ENCODE measurements around the gene SSBP4.

Gene SSBP4

DNA sequence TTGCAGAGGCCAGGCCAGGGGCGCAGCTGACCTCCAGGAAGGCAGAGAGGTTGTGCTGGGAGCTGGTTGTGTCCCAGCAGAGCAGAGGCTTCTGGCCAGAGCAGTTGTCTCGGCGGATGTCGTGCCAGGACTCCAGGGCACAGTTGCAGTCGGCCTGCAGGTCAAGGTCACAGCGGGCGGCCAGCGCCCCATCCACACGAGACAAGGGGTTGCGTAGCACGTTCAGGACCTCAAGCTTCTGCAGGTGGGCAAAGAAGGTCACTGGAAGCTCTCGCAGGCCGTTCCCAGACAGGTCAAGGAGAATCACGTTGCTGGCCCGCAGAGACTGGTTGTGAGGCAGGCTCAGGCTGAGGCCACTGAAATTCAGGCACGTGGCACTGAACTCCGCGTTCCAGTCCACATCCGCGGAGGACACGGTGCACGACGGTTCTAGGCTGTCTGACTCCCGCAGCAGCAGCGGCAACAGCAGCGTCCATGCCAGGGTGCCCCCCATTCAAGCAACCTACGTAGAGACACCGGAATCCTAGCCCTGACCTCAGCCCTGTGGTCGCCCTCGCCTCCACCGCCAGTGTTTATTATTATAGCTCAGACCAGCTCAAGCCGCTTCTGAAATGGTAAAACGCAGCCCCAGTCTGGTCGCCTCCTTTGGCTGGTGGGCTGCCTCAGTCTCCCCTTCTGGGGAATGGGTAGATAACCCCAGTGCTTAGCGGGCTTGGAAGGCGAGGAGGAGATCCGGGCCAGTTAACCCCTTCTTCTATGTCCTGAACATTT lies 22.5 kb upstream of the SSBP4 start:
- TF ChIP-seq ZBTB7A (IDR thresholded peaks at IDR 0.05; ENCODE audit: low read depth) = no peak
- no peak for TF ChIP-seq EGR1 (IDR thresholded peaks at IDR 0.05)
- no peak for TF ChIP-seq EP300 (IDR thresholded peaks at IDR 0.05; ENCODE audit: borderline replicate concordance)
- TF ChIP-seq REST (IDR thresholded peaks at IDR 0.05; ENCODE audit: low read depth) = no peak
- TF ChIP-seq FOXM1 (IDR thresholded peaks at IDR 0.05; ENCODE audit: borderline replicate concordance, low read depth) = no peak
- TF ChIP-seq, protein P1, sequence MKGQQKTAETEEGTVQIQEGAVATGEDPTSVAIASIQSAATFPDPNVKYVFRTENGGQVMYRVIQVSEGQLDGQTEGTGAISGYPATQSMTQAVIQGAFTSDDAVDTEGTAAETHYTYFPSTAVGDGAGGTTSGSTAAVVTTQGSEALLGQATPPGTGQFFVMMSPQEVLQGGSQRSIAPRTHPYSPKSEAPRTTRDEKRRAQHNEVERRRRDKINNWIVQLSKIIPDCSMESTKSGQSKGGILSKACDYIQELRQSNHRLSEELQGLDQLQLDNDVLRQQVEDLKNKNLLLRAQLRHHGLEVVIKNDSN (IDR thresholded peaks at IDR 0.05) = no peak
- no peak for TF ChIP-seq CREB1 (IDR thresholded peaks at IDR 0.05; ENCODE audit: low read depth)
- TF ChIP-seq CEBPB (IDR thresholded peaks at IDR 0.05) = no peak
- TF ChIP-seq, protein P2, sequence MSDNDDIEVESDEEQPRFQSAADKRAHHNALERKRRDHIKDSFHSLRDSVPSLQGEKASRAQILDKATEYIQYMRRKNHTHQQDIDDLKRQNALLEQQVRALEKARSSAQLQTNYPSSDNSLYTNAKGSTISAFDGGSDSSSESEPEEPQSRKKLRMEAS (IDR thresholded peaks at IDR 0.05) = no peak
- TF ChIP-seq YY1 (IDR thresholded peaks at IDR 0.05; ENCODE audit: low read depth) = no peak
- no peak for TF ChIP-seq TAF1 (IDR thresholded peaks at IDR 0.05; ENCODE audit: low read depth)
- TF ChIP-seq TCF12 (IDR thresholded peaks at IDR 0.05; ENCODE audit: low read depth) = no peak
- TF ChIP-seq TEAD4 (IDR thresholded peaks at IDR 0.05) = no peak
- TF ChIP-seq RAD21 (IDR thresholded peaks at IDR 0.05; ENCODE audit: low read depth) = no peak
- TF ChIP-seq NFIC (IDR thresholded peaks at IDR 0.05) = no peak

DNA sequence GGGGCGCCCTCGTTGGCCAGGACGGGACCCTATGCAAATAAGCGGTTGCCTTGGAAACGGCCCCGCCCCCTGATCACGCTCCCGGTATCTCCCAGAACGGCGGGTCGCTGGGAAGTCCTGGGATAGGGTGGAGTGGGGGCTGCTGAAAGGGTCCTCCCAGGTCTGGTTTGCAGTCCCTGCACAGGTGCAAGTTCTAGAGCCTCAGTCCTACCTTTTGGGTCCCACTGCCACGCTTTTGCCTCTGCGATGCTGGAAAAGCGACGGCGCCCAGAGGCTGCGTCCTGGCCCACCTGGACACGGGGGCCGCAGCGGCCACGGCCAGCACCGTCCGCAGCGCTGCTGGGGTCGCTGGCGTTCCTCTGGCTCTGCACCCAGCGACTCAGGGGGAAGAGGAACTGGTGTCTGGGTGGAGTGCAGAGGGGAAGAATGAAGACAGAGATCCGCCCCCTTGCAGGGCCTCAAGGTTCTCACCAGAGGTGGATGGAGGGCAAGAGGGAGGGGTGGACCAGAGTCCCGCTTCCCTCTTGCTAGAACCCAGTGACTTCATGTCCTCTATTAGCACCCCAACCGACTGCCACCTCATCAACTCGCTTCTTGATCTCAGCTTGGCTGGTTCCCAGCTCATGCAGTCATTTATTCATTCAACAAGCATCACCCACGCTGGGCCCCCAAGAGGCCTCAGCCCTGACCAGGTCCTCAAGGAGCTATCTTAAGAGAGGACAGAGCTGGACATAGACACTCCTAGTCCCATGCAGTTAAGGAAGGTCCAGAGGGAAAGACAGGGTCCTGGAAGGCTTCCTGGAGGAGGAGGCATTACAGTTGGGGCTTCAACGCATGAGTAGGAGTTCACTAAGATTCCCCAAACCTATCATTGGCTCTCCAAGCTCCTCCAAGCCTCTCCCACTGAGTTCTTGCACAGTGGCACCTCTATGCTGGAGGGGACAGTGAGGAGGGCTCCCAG lies 21.7 kb upstream of the SSBP4 start, which contains the start of gene LRRC25:
Gene LRRC25 (minus strand): TSS at position 381 of the 961 bp plus-strand sequence. CDS start 659 bp downstream, outside the sequence.
- TF ChIP-seq CREB1 (IDR thresholded peaks at IDR 0.05; ENCODE audit: low read depth) = no peak
- 0 out of 2 replicates have a peak, but pooled peaks have one; percentile 67 for TF ChIP-seq ZBTB7A (IDR thresholded peaks at IDR 0.05; ENCODE audit: low read depth)
- TF ChIP-seq NFIC (IDR thresholded peaks at IDR 0.05) = no peak
- no peak for TF ChIP-seq FOXM1 (IDR thresholded peaks at IDR 0.05; ENCODE audit: borderline replicate concordance, low read depth)
- TF ChIP-seq RAD21 (IDR thresholded peaks at IDR 0.05; ENCODE audit: low read depth) = no peak

- TF ChIP-seq TEAD4 (IDR thresholded peaks at IDR 0.05) (peak; percentile 54; the same call in 1 of the 2 replicates), NFIC (IDR thresholded peaks at IDR 0.05) (peak; percentile 66), YY1 (IDR thresholded peaks at IDR 0.05; ENCODE audit: low read depth) (no peak)
Observed at GRCh38 chr19:18399008-18399407, 20.2 kb upstream of the SSBP4 start.

DNA sequence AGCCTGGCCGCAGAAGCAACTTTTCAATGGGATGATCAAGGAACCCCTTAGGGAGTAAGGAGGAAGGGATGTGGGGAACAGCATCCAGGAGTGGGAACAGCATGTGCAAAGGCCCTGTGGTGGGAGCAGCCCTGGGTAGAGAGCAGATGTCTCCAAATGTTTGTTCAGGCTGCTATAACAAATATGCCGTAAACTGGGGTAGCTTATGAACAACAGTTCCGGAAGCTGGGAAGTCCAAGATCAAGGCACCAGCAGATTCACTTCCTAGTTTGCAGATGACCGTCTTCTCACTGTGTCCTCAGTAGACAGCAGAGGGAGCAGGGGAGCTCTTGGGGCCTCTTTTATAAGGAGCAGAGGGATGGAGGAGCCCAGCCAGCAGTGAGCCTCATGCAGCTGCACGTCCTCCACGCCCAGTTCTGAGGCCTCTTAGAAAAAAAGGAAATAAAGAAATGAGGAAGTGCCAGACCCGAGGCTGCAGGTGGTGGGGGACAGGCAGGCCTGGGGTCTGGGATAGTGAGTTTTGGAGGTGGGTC lies 17.6 kb upstream of the SSBP4 start:
- no peak for TF ChIP-seq EP300 (IDR thresholded peaks at IDR 0.05; ENCODE audit: borderline replicate concordance)
- TF ChIP-seq EGR1 (IDR thresholded peaks at IDR 0.05) = no peak
- no peak for TF ChIP-seq YY1 (IDR thresholded peaks at IDR 0.05; ENCODE audit: low read depth)
- peak; percentile 13; the same call in 1 of the 2 replicates for TF ChIP-seq RAD21 (IDR thresholded peaks at IDR 0.05; ENCODE audit: low read depth)
- no peak for TF ChIP-seq TCF12 (IDR thresholded peaks at IDR 0.05; ENCODE audit: low read depth)

DNA sequence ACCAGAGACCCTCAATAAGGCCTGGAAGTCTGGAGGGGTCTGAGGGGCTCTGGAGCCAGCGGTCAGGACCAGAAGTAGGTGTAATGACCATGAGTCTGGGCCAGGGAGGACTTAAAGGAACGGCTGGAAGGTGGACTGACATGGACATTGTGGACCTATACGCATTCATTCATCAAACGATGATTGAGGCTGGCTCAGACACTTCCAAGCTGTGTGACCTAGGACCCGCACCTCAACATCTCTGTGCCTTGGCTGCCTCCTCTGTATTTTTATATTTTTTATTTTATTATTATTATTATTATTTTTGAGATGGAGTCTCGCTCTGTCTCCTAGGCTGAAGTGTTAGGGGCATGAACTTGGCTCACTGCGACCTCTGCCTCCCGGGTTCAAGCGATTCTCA lies 12.4 kb upstream of the SSBP4 start:
- no peak for TF ChIP-seq YY1 (IDR thresholded peaks at IDR 0.05; ENCODE audit: low read depth)
- no peak for TF ChIP-seq FOXM1 (IDR thresholded peaks at IDR 0.05; ENCODE audit: borderline replicate concordance, low read depth)
- no peak for TF ChIP-seq RAD21 (IDR thresholded peaks at IDR 0.05; ENCODE audit: low read depth)
- no peak for TF ChIP-seq TAF1 (IDR thresholded peaks at IDR 0.05; ENCODE audit: low read depth)
- TF ChIP-seq, protein P2 (IDR thresholded peaks at IDR 0.05) = no peak
- no peak for TF ChIP-seq ZBTB7A (IDR thresholded peaks at IDR 0.05; ENCODE audit: low read depth)
- no peak for TF ChIP-seq TCF12 (IDR thresholded peaks at IDR 0.05; ENCODE audit: low read depth)
- no peak for TF ChIP-seq TEAD4 (IDR thresholded peaks at IDR 0.05)
- TF ChIP-seq REST (IDR thresholded peaks at IDR 0.05; ENCODE audit: low read depth) = no peak

Measured in Ishikawa (cell line).